IMR-90 (cell line): ENCODE results near the gene HTT.

Experiments used
- NFE2L2 ChIP-seq: fragments of 150-350 bp; IDR thresholded peaks from 2 replicates; pipeline ENCODE4 v1.6.1; 2016; ENCODE audit warnings: low read depth, mild to moderate bottlenecking, low read length
- POLR2A ChIP-seq: IDR thresholded peaks from 2 replicates; pipeline ENCODE4 v1.6.1; 2012; ENCODE audit warnings: mild to moderate bottlenecking, low read depth, low read length
- RAD21 ChIP-seq: IDR thresholded peaks from 2 replicates; pipeline ENCODE4 v1.6.1; 2012; ENCODE audit warnings: low read length, improper control_type of control experiment
- RCOR1 ChIP-seq: IDR thresholded peaks from 2 replicates; pipeline ENCODE4 v1.6.1; 2012; ENCODE audit warnings: mild to moderate bottlenecking, low read length, improper control_type of control experiment; ENCODE audit not compliant: insufficient replicate concordance
- RFX5 ChIP-seq: IDR thresholded peaks from 2 replicates; pipeline ENCODE4 v1.8.0; 2012; ENCODE audit warnings: low read depth, mild to moderate bottlenecking, low read length, moderate library complexity
- TF ChIP-seq, protein P1 (sequence below): conservative IDR thresholded peaks from 2 replicates; pipeline ENCODE4 v1.5.1; 2012; ENCODE audit warnings: mild to moderate bottlenecking, low read depth, low read length, improper control_type of control experiment
- TF ChIP-seq, protein P2 (sequence below): fragments of 150-350 bp; IDR thresholded peaks from 2 replicates; pipeline ENCODE4 v1.6.1; 2017; ENCODE audit warnings: mild to moderate bottlenecking, antibody characterized with exemption, low read length, low read depth
- TF ChIP-seq, protein P3 (sequence below): fragments of 150-350 bp; IDR thresholded peaks from 2 replicates; pipeline ENCODE4 v1.6.1; 2016; ENCODE audit warnings: low read depth, mild to moderate bottlenecking, low read length, moderate library complexity, borderline replicate concordance

DNA sequence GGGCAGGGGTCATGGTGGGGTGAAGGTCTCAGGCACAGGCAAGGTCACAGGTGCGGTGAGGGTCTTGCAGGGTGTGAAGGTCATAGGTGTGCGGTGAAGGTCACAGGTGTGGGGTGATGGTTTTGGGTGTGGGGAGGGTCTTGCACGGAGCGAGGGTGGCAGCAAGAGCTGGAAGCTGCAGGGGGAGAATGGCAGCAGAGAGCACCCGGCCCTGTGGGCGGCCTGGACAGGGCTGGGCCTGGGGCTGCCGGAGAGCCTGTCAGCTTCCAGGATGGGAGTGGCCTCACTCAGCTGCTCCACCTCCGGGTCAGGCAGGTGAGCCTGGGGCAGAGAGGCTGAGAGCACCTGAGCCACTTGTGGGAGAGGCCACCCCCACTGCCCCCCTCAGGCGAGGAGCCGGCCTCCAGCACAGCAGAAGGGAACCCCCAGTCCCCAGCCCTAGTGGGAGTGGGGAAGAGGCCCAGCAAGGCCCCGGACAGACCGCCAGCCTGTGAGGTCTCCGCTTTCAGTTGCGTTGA, 176.0 kb downstream of the HTT start:
- TF ChIP-seq RFX5 = no peak
- TF ChIP-seq, protein P1, sequence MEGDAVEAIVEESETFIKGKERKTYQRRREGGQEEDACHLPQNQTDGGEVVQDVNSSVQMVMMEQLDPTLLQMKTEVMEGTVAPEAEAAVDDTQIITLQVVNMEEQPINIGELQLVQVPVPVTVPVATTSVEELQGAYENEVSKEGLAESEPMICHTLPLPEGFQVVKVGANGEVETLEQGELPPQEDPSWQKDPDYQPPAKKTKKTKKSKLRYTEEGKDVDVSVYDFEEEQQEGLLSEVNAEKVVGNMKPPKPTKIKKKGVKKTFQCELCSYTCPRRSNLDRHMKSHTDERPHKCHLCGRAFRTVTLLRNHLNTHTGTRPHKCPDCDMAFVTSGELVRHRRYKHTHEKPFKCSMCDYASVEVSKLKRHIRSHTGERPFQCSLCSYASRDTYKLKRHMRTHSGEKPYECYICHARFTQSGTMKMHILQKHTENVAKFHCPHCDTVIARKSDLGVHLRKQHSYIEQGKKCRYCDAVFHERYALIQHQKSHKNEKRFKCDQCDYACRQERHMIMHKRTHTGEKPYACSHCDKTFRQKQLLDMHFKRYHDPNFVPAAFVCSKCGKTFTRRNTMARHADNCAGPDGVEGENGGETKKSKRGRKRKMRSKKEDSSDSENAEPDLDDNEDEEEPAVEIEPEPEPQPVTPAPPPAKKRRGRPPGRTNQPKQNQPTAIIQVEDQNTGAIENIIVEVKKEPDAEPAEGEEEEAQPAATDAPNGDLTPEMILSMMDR = no peak
- TF ChIP-seq POLR2A = no peak
- no peak for TF ChIP-seq NFE2L2
- no peak for TF ChIP-seq RAD21
- TF ChIP-seq, protein P2, sequence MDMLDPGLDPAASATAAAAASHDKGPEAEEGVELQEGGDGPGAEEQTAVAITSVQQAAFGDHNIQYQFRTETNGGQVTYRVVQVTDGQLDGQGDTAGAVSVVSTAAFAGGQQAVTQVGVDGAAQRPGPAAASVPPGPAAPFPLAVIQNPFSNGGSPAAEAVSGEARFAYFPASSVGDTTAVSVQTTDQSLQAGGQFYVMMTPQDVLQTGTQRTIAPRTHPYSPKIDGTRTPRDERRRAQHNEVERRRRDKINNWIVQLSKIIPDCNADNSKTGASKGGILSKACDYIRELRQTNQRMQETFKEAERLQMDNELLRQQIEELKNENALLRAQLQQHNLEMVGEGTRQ = no peak
- TF ChIP-seq RCOR1 = no peak
- TF ChIP-seq, protein P3, sequence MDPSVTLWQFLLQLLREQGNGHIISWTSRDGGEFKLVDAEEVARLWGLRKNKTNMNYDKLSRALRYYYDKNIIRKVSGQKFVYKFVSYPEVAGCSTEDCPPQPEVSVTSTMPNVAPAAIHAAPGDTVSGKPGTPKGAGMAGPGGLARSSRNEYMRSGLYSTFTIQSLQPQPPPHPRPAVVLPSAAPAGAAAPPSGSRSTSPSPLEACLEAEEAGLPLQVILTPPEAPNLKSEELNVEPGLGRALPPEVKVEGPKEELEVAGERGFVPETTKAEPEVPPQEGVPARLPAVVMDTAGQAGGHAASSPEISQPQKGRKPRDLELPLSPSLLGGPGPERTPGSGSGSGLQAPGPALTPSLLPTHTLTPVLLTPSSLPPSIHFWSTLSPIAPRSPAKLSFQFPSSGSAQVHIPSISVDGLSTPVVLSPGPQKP = no peak
